Neural cell (in vitro differentiated cells): ENCODE results near the gene LRRC53. TPM values are rescaled to one million over a fixed set of nuclear protein-coding genes. Genes with fewer than 3 reads are reported as not detected.
A peak's percentile ranks its signal among the peaks of the same experiment; 100 is the strongest.

Experiments
- H2AFZ ChIP-seq: fragments of 200-600, 300-800 bp; sonication (generic), shearing (Covaris generic); 2 replicates; pipeline ENCODE4 v1.6.0; 2014; ENCODE audit warnings: low read depth, mild to moderate bottlenecking, antibody characterized with exemption, low read length, moderate library complexity
- H3F3A ChIP-seq: fragments of 200-600 bp; shearing (Covaris generic); 2 replicates; pipeline ENCODE4 v1.6.1; 2016; ENCODE audit warnings: mild to moderate bottlenecking, moderate library complexity, mixed read lengths, antibody characterized with exemption, low read length; ENCODE audit not compliant: insufficient read depth, poor library complexity, severe bottlenecking
- H3K27ac ChIP-seq: fragments of 200-600, 300-800 bp; sonication (generic), shearing (Covaris generic); 2 replicates; pipeline ENCODE4 v1.5.1; 2014; ENCODE audit warnings: mild to moderate bottlenecking, low read length, moderate library complexity
- H3K27me3 ChIP-seq: fragments of 300-800, 200-600 bp; sonication (generic), shearing (Covaris generic); 2 replicates; pipeline ENCODE4 v1.6.0; 2014; ENCODE audit warnings: mild to moderate bottlenecking, low read depth, low read length, moderate library complexity; ENCODE audit not compliant: insufficient read depth
- H3K36me3 ChIP-seq: fragments of 300-800, 200-600 bp; sonication (generic), shearing (Covaris generic); 2 replicates; pipeline ENCODE4 v1.5.1; 2014; ENCODE audit warnings: mild to moderate bottlenecking, antibody characterized with exemption, low read length, moderate library complexity; ENCODE audit not compliant: insufficient read depth
- H3K4me2 ChIP-seq: fragments of 300-800, 200-600 bp; sonication (generic), shearing (Covaris generic); 2 replicates; pipeline ENCODE4 v1.6.0; 2014; ENCODE audit warnings: mild to moderate bottlenecking, low read length
- H3K4me3 ChIP-seq: fragments of 300-800, 200-600 bp; sonication (generic), shearing (Covaris generic); 2 replicates; pipeline ENCODE4 v1.5.1; 2014; ENCODE audit warnings: mild to moderate bottlenecking, low read length, moderate library complexity
- H3K79me2 ChIP-seq: fragments of 200-600 bp; shearing (Covaris generic); replicated peaks from 2 replicates; pipeline ENCODE4 v1.6.0; 2014; ENCODE audit warnings: mild to moderate bottlenecking, low read length, moderate library complexity; ENCODE audit not compliant: insufficient read depth
- H3K9ac ChIP-seq: fragments of 300-800, 200-600 bp; sonication (generic), shearing (Covaris generic); 2 replicates; pipeline ENCODE4 v1.6.1; 2016; ENCODE audit warnings: mild to moderate bottlenecking, low read length, mixed read lengths
- H3K9me2 ChIP-seq: fragments of 200-600 bp; shearing (Covaris generic); 2 replicates; pipeline ENCODE4 v1.6.1; 2016; ENCODE audit warnings: mild to moderate bottlenecking, low read length, mixed read lengths; ENCODE audit not compliant: insufficient read depth
- H3K9me3 ChIP-seq: fragments of 200-600, 300-800 bp; sonication (generic), shearing (Covaris generic); 2 replicates; pipeline ENCODE4 v1.6.1; 2016; ENCODE audit warnings: mild to moderate bottlenecking, mixed run types, low read length, moderate library complexity, mixed read lengths
- H4K20me1 ChIP-seq: fragments of 200-600 bp; shearing (Covaris generic); 2 replicates; pipeline ENCODE4 v1.6.1; 2016; ENCODE audit warnings: mild to moderate bottlenecking, mixed run types; ENCODE audit not compliant: insufficient read depth
- CTCF ChIP-seq: fragments of 450-650 bp; IDR thresholded peaks from 2 replicates; pipeline ENCODE4 v1.5.1; 2014; ENCODE audit warnings: antibody characterized with exemption, mild to moderate bottlenecking, moderate library complexity; ENCODE audit not compliant: poor library complexity, severe bottlenecking
- EP300 ChIP-seq: fragments of 450-650 bp; conservative IDR thresholded peaks from 2 replicates; pipeline ENCODE4 v1.6.1; 2014; ENCODE audit warnings: antibody characterized with exemption, mild to moderate bottlenecking, moderate library complexity; ENCODE audit not compliant: poor library complexity, severe bottlenecking
- EZH2 ChIP-seq: fragments of 200-600, 300-800 bp; shearing (Covaris generic), sonication (generic); IDR thresholded peaks from 2 replicates; pipeline ENCODE4 v1.6.1; 2014; ENCODE audit warnings: antibody characterized with exemption, low read length, borderline replicate concordance, mild to moderate bottlenecking; ENCODE audit not compliant: insufficient read depth, poor library complexity, severe bottlenecking
- MXI1 ChIP-seq: fragments of 450-650 bp; conservative IDR thresholded peaks from 2 replicates; pipeline ENCODE4 v1.6.1; 2014; ENCODE audit warnings: antibody characterized with exemption, mild to moderate bottlenecking; ENCODE audit not compliant: poor library complexity, severe bottlenecking
- POLR2AphosphoS5 ChIP-seq: IDR thresholded peaks from 2 replicates; pipeline ENCODE4 v1.6.1; 2012
- RAD21 ChIP-seq: fragments of 450-650 bp; conservative IDR thresholded peaks from 2 replicates; pipeline ENCODE4 v1.6.1; 2014; ENCODE audit warnings: antibody characterized with exemption, mild to moderate bottlenecking, moderate library complexity
- REST ChIP-seq: IDR thresholded peaks from 2 replicates; pipeline ENCODE4 v1.6.1; 2012; ENCODE audit warnings: borderline replicate concordance
- SMC3 ChIP-seq: fragments of 450-650 bp; conservative IDR thresholded peaks from 2 replicates; pipeline ENCODE4 v1.6.1; 2014; ENCODE audit warnings: antibody characterized with exemption, mild to moderate bottlenecking, moderate library complexity; ENCODE audit not compliant: poor library complexity
- TAF1 ChIP-seq: IDR thresholded peaks from 2 replicates; pipeline ENCODE4 v1.6.1; 2012; ENCODE audit warnings: low read depth
- polyA plus RNA-seq: library from polyadenylated mRNA; depleted of rRNA; stranded (reverse); fragments of >200 nt; gene quantifications from 2 replicates; pipeline ENCODE4 v1.2.3, GENCODE V29; 2014

Gene LRRC53
- polyA plus RNA-seq, 1 donor from 2014 or later: not detected

- Histone ChIP-seq H3K79me2 (no peaks in the 10 kb centered on the region), H3K4me2 (no peak overlapping the region), H3K27ac (no peak overlapping the region), H3K9ac (no peak overlapping the region), H3K9me3 (no peaks in the 10 kb centered on the region), H3K9me2 (no peaks in the 10 kb centered on the region), H4K20me1 (no peaks in the 10 kb centered on the region), H2AFZ (no peak overlapping the region), H3K27me3 (no peaks in the 10 kb centered on the region), H3K4me3 (no peak overlapping the region), H3F3A (peaks cover 3% of the 10 kb centered on the region), H3K36me3 (no peaks in the 10 kb centered on the region)
- TF ChIP-seq CTCF (no peak), POLR2AphosphoS5 (no peak), SMC3 (no peak), RAD21 (no peak), MXI1 (no peak), EZH2 (no peak), EP300 (no peak), REST (no peak), TAF1 (no peak)
Measured at GRCh38 chr1:74470251-74470650, 42.2 kb downstream of the LRRC53 start.

GRCh38 chr1:74468982-74469603, 43.3 kb downstream of the LRRC53 start:
- H3K4me3 ChIP-seq: no peak overlapping the region
- no peaks in the 10 kb centered on the region for H3K36me3 ChIP-seq
- H3K27ac ChIP-seq: peak overlapping the region; percentile 41
- H3F3A ChIP-seq: no peaks in the 10 kb centered on the region
- H3K27me3 ChIP-seq: no peaks in the 10 kb centered on the region
- no peaks in the 10 kb centered on the region for H3K9me3 ChIP-seq
- H4K20me1 ChIP-seq: no peaks in the 10 kb centered on the region
- no peaks in the 10 kb centered on the region for H3K79me2 ChIP-seq
- H3K4me2 ChIP-seq: no peak overlapping the region
- peak overlapping the region; percentile 5 for H2AFZ ChIP-seq
- peak; percentile 88 for TF ChIP-seq RAD21
- TF ChIP-seq SMC3: peak; percentile 83
- TF ChIP-seq CTCF: peak; percentile 85
- no peak for TF ChIP-seq REST
- TF ChIP-seq EP300: no peak
- no peak for TF ChIP-seq EZH2
- no peaks in the 10 kb centered on the region for H3K9me2 ChIP-seq
- H3K9ac ChIP-seq: no peak overlapping the region
